Caki2 (cell line): ENCODE measurements around the gene LRRK1. TPM values are rescaled to one million over a fixed set of nuclear protein-coding genes. Genes with fewer than 3 reads are reported as not detected.

Experiments
- DNase-seq: peaks from one replicate; pipeline ENCODE4 v3.0.0-alpha.2; 2015; ENCODE audit warnings: low read depth
- in situ Hi-C: cut with HindIII; loops from 2 replicates; pipeline ENCODE4 v1.10.0; 2016; ENCODE audit warnings: low sequenced_read_pairs, low pct_unique_long_range_greater_than_20kb, mixed read lengths
- total RNA-seq: library from RNA; depleted of rRNA; stranded (reverse); fragments of >200 nt; shearing (Covaris generic); gene quantifications from 2 replicates; pipeline ENCODE4 v1.2.3, GENCODE V29; 2014; ENCODE audit warnings: low replicate concordance

The LRRK1 gene
- total RNA-seq, 1 experiment from 2014 or later, result 9.8 TPM

DNA sequence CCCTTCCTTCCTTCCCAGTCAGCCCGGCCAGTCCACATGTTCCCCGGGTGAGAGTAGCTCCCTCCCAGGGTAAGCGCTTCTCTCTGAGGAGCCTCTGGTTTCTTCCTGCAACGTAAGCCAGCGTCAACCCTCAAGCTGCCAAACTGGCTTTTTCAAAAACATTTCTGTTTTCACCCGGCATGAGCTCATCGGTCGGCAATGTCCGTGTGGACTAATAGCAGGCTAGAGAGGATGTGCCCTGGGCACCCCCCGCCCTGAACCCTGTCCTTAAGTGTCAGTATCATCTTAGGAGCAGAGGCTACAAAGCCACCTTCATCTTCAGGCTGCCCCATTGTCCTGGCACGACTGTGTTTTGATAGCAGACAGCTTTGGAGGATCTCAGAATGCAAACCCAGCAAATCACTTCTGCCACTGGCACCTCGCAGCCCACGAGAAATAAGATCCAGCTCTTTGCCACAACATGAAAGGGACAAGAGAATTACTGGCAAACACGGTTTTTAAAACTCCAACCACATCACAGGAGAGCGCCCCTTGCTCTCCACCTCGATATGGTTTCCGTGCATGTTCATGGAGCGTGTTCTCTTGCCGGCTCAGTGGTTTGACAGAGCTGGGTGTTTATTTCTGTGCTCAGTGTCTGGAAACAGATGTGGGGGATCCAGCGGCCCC, 29.6 kb upstream of the LRRK1 start:
- in situ Hi-C loops, result no loop called here
- no peak for DNase-seq

DNA sequence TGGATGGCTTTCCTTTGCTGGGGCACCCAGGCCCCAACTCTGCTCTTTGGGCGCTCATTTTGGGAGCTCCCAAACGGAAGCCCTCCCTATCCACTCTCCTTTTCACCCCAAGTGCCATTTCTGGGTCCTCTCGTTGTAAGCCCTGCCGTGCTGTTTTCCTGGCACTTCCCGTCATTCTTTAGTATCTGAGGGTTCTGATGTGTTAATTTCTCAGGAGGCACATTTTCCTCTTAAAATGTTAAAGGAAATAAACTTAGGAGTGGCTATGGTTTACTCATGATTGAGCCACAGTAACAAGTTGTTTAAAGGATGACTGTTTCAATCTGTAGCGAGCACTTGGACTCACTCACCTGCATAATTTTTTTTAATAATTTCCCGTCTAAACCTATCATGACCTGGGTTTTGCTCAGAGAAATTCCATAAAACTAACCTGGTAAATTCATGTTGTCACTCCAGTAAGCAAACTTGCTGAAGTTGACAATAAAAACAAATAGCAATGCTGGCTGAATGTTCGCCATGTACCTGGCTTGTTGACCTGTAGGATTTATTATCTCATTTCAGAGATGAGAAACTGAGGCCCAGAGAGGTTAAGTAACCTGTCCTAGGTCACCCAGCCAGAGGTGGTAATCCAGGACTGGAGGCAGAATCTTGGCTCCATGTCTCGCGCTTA, 29.0 kb upstream of the LRRK1 start:
- DNase-seq, result no peak
- in situ Hi-C loops, result no loop called here

- in situ Hi-C loops, result no loop called here
- DNase-seq, result no peak
These were observed 28.3 kb upstream of the LRRK1 start for GRCh38 chr15:100890850-100891249.

DNA sequence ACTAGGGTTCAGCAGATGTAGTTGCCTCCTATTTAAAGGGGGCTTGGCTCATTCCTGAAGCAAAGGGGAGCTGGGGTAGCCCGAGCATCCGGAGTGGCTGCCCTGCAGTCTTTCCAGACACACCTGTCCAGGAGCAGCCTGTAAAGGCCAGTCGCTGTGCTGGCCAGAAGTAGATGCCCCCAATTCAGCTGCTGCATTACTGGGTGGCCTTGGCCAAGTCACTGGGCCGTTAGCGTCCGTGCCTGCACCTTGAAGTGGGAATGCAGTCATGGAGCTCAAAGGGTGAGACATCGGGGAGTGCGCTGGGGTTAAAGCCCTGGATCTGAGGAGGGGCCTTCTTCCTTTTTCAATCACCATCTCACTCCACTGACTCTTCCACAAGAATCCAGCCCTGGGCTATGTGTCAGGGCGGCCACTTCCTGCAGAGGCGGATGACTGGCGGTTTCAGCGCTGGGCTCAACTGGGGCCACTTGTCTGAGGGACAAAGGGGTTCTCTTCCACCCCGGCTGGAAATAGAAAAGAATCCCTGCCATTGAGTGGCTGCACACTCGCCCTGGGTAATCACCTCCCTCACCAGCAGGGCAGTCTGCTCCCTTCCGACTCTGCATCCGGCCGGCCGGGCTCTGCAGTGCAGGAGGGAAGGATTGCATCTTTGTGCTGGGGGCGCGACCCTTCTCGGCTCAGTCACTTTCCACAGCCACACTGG, 27.7 kb upstream of the LRRK1 start:
- no peak for DNase-seq

DNA sequence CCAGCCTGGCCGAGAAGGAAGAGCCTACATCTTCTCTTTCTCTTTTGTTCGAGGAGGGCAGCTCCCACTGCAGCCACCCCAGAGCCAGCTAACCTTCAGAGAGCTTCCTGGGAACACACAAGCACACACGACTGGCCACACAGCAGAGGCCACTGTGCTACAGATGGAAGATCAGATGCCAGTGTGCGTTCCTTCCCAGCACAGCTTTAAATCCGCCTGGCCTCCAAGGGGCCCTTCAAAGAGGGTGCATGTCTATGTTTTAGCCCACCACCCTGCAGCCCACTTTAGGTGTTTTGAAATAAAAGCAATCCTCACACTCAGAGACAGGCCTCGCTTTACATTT, 27.2 kb upstream of the LRRK1 start:
- no peak for DNase-seq
- in situ Hi-C loops, result no loop called here

More for the DNA sequence above, 27.7 kb upstream of the LRRK1 start:
- in situ Hi-C loops, result no loop called here

DNA sequence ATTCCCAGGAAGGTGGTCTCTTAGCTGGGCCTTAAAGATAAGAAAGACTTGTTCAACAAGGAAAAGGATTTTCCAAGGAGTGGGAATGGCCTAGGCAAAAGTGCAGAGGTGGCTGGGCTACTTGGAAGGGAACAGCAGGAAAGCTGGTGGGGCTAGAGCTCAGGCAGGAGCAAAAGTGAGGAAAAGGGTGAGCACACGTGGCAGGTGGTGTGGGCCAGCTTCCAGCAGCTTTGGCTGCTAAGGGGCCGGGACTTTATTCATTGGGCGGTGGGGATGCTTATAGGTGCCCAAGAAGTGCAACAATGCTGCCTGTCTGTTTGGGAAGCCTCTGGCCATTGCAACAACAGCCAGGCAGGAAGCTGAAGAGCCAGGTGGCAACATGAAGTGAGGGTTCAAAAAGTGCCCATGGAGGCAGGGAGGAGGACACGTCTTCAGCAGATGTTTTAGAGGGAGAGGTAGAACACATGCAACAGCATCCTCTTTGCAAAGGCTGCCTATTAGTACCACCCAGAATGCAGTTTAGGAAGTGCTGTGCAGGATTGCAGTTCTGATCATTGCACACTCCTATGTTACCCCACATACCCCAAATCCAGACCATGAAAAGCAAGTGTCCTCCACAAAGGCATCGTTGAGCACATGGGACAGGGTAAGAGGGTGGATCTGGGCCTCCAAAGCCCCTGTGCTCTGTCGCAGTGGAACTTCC, 25.7 kb upstream of the LRRK1 start:
- no peak for DNase-seq
- in situ Hi-C loops, result no loop called here

DNA sequence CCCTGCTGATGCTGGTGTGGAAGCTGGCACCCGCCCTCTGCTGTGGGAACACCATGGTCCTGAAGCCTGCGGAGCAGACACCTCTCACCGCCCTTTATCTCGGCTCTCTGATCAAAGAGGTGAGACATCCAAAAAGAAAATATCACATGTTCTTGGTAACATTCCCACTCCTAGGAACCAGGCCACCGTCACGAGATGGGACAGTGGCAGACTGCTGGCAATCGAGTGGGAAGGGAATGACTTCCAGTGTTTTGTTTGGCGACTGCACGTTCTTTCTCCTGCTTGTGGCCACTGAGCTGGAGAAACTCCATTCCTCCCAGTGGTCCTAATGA, 25.2 kb upstream of the LRRK1 start:
- DNase-seq, result peak; percentile 54
- in situ Hi-C loops, result no loop called here

DNA sequence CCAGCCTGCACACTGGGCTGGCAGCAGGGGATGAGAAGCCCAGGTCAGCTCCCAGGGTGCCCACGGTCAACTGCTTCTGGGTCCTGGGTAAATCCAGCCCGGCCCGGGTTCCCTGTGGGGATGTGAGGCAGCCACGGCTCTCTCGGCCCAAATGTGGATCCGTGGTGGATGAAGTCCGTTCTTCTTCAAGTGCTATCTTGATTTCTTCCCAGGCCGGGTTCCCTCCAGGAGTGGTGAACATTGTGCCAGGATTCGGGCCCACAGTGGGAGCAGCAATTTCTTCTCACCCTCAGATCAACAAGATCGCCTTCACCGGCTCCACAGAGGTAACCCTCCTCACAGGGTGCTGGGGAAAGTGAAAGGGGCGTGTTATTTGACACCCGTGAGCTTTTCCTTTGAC, 23.4 kb upstream of the LRRK1 start:
- in situ Hi-C loops, result no loop called here
- no peak for DNase-seq

GRCh38 chr15:100897221-100898151, 21.7 kb upstream of the LRRK1 start:
- in situ Hi-C loops, result no loop called here
- DNase-seq, result no peak

DNA sequence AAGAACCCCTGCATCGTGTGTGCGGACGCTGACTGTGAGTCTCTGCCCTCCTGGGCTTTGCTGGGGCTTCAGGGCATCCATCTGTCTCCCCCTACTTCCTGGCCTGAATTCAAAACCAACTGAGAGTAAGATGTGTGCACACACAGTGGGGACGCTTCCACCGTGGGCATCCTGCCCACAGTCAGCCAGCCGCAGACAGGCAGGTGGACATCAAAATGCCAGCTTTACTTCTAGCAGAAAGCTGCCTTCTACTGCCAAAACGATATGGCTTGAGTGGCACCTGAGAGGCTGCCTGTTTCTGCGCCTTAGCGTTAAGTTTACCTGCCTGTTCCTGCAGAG, 21.0 kb upstream of the LRRK1 start:
- no peak for DNase-seq
- in situ Hi-C loops, result no loop called here

DNA sequence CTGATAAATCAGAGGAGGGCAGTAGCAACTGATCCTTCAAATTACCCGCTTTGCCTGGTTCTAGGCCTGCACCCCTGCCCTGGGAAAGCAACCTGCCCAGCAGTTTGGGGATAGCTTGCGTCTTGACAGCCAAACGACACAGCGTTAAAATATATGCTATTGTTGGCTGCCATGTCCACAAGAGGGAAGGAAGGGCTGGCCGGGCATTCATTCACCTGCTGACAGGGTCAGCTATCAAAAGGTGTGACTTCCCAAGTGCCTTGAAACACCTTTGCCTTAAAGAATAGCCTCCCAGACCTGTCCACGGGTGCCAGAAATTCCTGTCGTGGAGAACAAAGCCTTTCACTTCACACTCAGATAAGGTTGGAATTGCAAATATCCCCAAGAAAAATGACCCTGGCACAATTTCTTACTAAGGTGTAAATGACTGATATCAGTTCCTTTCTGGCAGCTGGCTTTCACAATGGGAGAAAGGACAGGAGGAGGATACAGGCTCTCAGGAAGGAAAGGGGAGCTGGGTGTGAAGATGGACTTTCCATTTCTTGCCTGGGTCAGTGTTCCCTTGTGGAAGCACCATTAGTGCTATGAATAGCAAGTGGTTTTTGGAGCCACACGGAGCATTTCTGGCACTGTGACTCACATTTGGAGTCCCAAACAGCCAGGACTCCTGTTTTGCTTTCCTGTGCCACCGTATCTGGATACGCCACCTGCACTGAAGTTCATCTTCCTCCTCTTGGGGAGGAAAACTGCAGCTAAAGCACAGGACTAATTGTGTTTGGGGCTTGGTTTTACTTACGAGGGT, 20.3 kb upstream of the LRRK1 start:
- in situ Hi-C loops, result no loop called here
- DNase-seq, result no peak

DNA sequence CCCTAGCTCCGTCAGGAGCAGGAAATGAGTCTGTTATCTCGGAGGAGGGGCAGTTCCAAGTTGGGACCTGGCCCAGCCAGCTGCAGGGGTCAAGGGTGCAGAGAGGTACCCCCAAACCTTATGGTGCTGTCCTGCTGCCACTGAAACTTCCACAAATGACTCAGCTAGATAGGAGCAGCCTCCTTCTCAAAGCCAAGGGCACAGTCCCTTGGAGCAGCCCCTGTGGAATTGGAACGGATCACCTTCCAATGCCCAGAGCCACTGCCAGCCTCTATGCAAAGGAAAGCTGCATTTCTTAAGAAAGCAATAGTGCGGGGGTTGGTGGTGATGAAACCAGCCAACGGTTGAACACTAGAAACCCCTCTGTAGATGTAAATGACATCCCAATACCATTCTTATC, 19.6 kb upstream of the LRRK1 start:
- in situ Hi-C loops, result no loop called here
- DNase-seq, result no peak

GRCh38 chr15:100900136-100900794, 18.9 kb upstream of the LRRK1 start:
- in situ Hi-C loops, result no loop called here
- DNase-seq, result no peak

- DNase-seq, result no peak
- in situ Hi-C loops, result no loop called here
These were observed 18.4 kb upstream of the LRRK1 start for GRCh38 chr15:100900795-100901169.

GRCh38 chr15:100901296-100901695, 17.9 kb upstream of the LRRK1 start:
- in situ Hi-C loops, result no loop called here
- DNase-seq, result no peak

- DNase-seq, result no peak
- in situ Hi-C loops, result no loop called here
These were observed 17.3 kb upstream of the LRRK1 start for GRCh38 chr15:100901702-100902435.
